GM12878 (cell line): ENCODE results near the gene DSTN.

Experiments used
- CEBPB ChIP-seq, 2 experiments: fragments of 150-350 bp in 1 of 2; IDR thresholded peaks; 2 replicates each; pipeline ENCODE4 v1.6.1; 2012 to 2014; ENCODE audit warnings: low read depth in 2 of 2, low read length in 2 of 2, borderline replicate concordance in 1 of 2, inconsistent platforms in 1 of 2
- CHD2 ChIP-seq: IDR thresholded peaks from 2 replicates; pipeline ENCODE4 v1.6.1; 2011; ENCODE audit warnings: low read depth, low read length, improper control_type of control experiment, borderline replicate concordance
- CTCF ChIP-seq, 3 experiments: IDR thresholded peaks in 2 of 3; conservative IDR thresholded peaks in 1 of 3; 2 replicates each; pipeline ENCODE4 v1.5.1; 2011; ENCODE audit warnings: low read depth in 3 of 3, low read length in 3 of 3, mild to moderate bottlenecking in 3 of 3, control low read depth in 2 of 3, moderate library complexity in 2 of 3, inconsistent platforms in 1 of 3, mixed read lengths in 1 of 3; ENCODE audit not compliant: control insufficient read depth in 2 of 3, insufficient read depth in 1 of 3; ENCODE audit errors: extremely low read depth in 1 of 3
- GABPA ChIP-seq: IDR thresholded peaks from 2 replicates; pipeline ENCODE4 v1.6.1; 2014; ENCODE audit warnings: antibody characterized with exemption, low read depth, mild to moderate bottlenecking, inconsistent platforms
- JUND ChIP-seq: IDR thresholded peaks from 2 replicates; pipeline ENCODE4 v1.6.1; 2012; ENCODE audit warnings: low read depth, mild to moderate bottlenecking, low read length, improper control_type of control experiment, moderate library complexity
- POLR2A ChIP-seq: IDR thresholded peaks from 2 replicates; pipeline ENCODE4 v1.6.1; 2011; ENCODE audit warnings: low read depth, mild to moderate bottlenecking, low read length
- POU2F2 ChIP-seq: IDR thresholded peaks from 3 replicates; pipeline ENCODE4 v1.6.1; 2011; ENCODE audit warnings: low read depth, mild to moderate bottlenecking, low read length, borderline replicate concordance
- RAD21 ChIP-seq: IDR thresholded peaks from 2 replicates; pipeline ENCODE4 v1.6.1; 2011; ENCODE audit warnings: mild to moderate bottlenecking, low read depth, low read length, moderate library complexity; ENCODE audit not compliant: insufficient read depth
- RB1 ChIP-seq: fragments of 450-650 bp; formaldehyde crosslinking; IDR thresholded peaks from 2 replicates; pipeline ENCODE4 v1.6.1; 2017; ENCODE audit warnings: mild to moderate bottlenecking, borderline replicate concordance
- REST ChIP-seq: IDR thresholded peaks from 2 replicates; pipeline ENCODE4 v1.6.1; 2012; ENCODE audit warnings: mild to moderate bottlenecking, low read depth, low read length
- SUZ12 ChIP-seq: fragments of 200-600 bp; sonication (generic); IDR thresholded peaks from one replicate; pipeline ENCODE4 v1.6.1; 2018; ENCODE audit warnings: antibody characterized with exemption, mild to moderate bottlenecking; ENCODE audit not compliant: unreplicated experiment

GRCh38 chr20:17573463-17573862 is 3.6 kb downstream of the DSTN start:
- TF ChIP-seq RB1: no peak
- TF ChIP-seq GABPA: no peak
- no peak for TF ChIP-seq CEBPB (IDR thresholded peaks at IDR 0.05; ENCODE audit: borderline replicate concordance in 1 of 2, low read depth in 2 of 2, low read length in 2 of 2)
- TF ChIP-seq POLR2A: no peak
- TF ChIP-seq CHD2: no peak
- TF ChIP-seq SUZ12: no peak
- TF ChIP-seq RAD21: no peak
- TF ChIP-seq CTCF (IDR thresholded peaks at IDR 0.05 in 2 of 3, conservative IDR thresholded peaks at IDR 0.05 in 1 of 3; ENCODE audit: control insufficient read depth in 2 of 3, extremely low read depth in 1 of 3, insufficient read depth in 1 of 3, low read depth in 3 of 3, low read length in 3 of 3): no peak
- TF ChIP-seq JUND: no peak
- no peak for TF ChIP-seq REST
- TF ChIP-seq POU2F2: no peak
